ENCODE data around the gene PTPN7. TPM values are rescaled to one million over a fixed set of nuclear protein-coding genes. Genes with fewer than 3 reads are reported as not detected.

PTPN7 gene
- total RNA-seq, 1 donor from 2014 or later: not detected

GRCh38 chr1:202133989-202134388, 26.4 kb downstream of the PTPN7 start:
- Mint-ChIP-seq H3K27me3 (ENCODE audit: unreplicated experiment) (no peaks in the 10 kb centered on the region), H3K9me3 (ENCODE audit: unreplicated experiment) (no peaks in the 10 kb centered on the region), H3K4me1 (ENCODE audit: unreplicated experiment) (no peaks in the 10 kb centered on the region), H3K36me3 (ENCODE audit: unreplicated experiment) (peaks cover 13% of the 10 kb centered on the region), H3K4me3 (ENCODE audit: unreplicated experiment) (no peak overlapping the region), H3K27ac (ENCODE audit: unreplicated experiment) (no peak overlapping the region)
- TF ChIP-seq CTCF (IDR thresholded peaks at IDR 0.05): no peak
- no peak for DNase-seq (ENCODE audit: extremely low spot score, unreplicated experiment)

GRCh38 chr1:202133496-202133895, 26.9 kb downstream of the PTPN7 start:
- Mint-ChIP-seq H3K27ac (ENCODE audit: unreplicated experiment) (no peak overlapping the region), H3K4me3 (ENCODE audit: unreplicated experiment) (no peak overlapping the region)
- DNase-seq (ENCODE audit: extremely low spot score, unreplicated experiment): no peak

GRCh38 chr1:202133001-202133400, 27.4 kb downstream of the PTPN7 start:
- Mint-ChIP-seq H3K9me3 (ENCODE audit: unreplicated experiment) (no peaks in the 10 kb centered on the region), H3K4me3 (ENCODE audit: unreplicated experiment) (no peak overlapping the region), H3K4me1 (ENCODE audit: unreplicated experiment) (no peaks in the 10 kb centered on the region), H3K27ac (ENCODE audit: unreplicated experiment) (no peak overlapping the region), H3K27me3 (ENCODE audit: unreplicated experiment) (no peaks in the 10 kb centered on the region), H3K36me3 (ENCODE audit: unreplicated experiment) (peaks cover 9% of the 10 kb centered on the region)
- DNase-seq (ENCODE audit: extremely low spot score, unreplicated experiment): no peak
- TF ChIP-seq CTCF (IDR thresholded peaks at IDR 0.05): no peak

More at GRCh38 chr1:202133496-202133895, 26.9 kb downstream of the PTPN7 start:
- Mint-ChIP-seq H3K36me3 (ENCODE audit: unreplicated experiment) (peaks cover 11% of the 10 kb centered on the region), H3K9me3 (ENCODE audit: unreplicated experiment) (no peaks in the 10 kb centered on the region), H3K27me3 (ENCODE audit: unreplicated experiment) (no peaks in the 10 kb centered on the region), H3K4me1 (ENCODE audit: unreplicated experiment) (no peaks in the 10 kb centered on the region)
- TF ChIP-seq CTCF (IDR thresholded peaks at IDR 0.05): no peak

GRCh38 chr1:202131956-202132821, 28.2 kb downstream of the PTPN7 start:
- TF ChIP-seq CTCF (IDR thresholded peaks at IDR 0.05): no peak
- no peak overlapping the region for H3K27ac Mint-ChIP-seq (ENCODE audit: unreplicated experiment)
- DNase-seq (ENCODE audit: extremely low spot score, unreplicated experiment): no peak

GRCh38 chr1:202130816-202131522, 29.4 kb downstream of the PTPN7 start:
- no peaks in the 10 kb centered on the region for H3K4me1 Mint-ChIP-seq (ENCODE audit: unreplicated experiment)
- no peak for DNase-seq (ENCODE audit: extremely low spot score, unreplicated experiment)
- no peak overlapping the region for H3K4me3 Mint-ChIP-seq (ENCODE audit: unreplicated experiment)
- H3K9me3 Mint-ChIP-seq (ENCODE audit: unreplicated experiment): no peaks in the 10 kb centered on the region
- H3K27ac Mint-ChIP-seq (ENCODE audit: unreplicated experiment): no peak overlapping the region
- no peak for TF ChIP-seq CTCF (IDR thresholded peaks at IDR 0.05)
- no peaks in the 10 kb centered on the region for H3K27me3 Mint-ChIP-seq (ENCODE audit: unreplicated experiment)
- H3K36me3 Mint-ChIP-seq (ENCODE audit: unreplicated experiment): peaks cover 9% of the 10 kb centered on the region

More at GRCh38 chr1:202131956-202132821, 28.2 kb downstream of the PTPN7 start:
- H3K4me3 Mint-ChIP-seq (ENCODE audit: unreplicated experiment): no peak overlapping the region
- H3K36me3 Mint-ChIP-seq (ENCODE audit: unreplicated experiment): peaks cover 9% of the 10 kb centered on the region
- H3K9me3 Mint-ChIP-seq (ENCODE audit: unreplicated experiment): no peaks in the 10 kb centered on the region
- H3K27me3 Mint-ChIP-seq (ENCODE audit: unreplicated experiment): no peaks in the 10 kb centered on the region
- H3K4me1 Mint-ChIP-seq (ENCODE audit: unreplicated experiment): no peaks in the 10 kb centered on the region
